ENCODE data around the gene GNB4.

The GNB4 gene

DNA sequence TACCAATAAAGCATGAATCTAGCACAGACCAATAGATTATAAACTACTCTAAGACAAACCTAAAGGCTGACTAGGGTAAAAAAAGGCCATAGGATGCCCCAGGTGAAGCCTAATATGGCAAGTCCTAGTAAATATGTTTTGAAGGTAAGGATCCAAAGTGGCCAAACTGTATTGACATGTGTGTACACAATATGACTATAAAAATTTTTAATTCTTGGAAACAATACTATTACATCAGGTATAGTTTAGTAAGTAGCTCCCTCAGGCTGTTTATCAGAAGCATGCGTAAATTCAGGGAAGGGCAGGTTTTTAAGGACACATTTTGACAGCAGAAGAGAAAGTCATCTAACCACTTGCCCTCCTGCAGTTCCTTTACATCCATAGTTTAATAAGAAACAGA is 18.8 kb downstream of the GNB4 start:
- Histone ChIP-seq H3K4me3 (ENCODE audit: low read depth, low read length) (no peak overlapping the region), H3K27ac (no peak overlapping the region), H3K4me1 (no peaks in the 10 kb centered on the region), H3K9ac (no peak overlapping the region), H3K9me3 (ENCODE audit: control insufficient read depth, low read length) (no peaks in the 10 kb centered on the region), H3K27me3 (ENCODE audit: control insufficient read depth, insufficient read depth, low read length) (no peaks in the 10 kb centered on the region), H3K4me2 (ENCODE audit: low read length) (no peak overlapping the region), H3K36me3 (ENCODE audit: control insufficient read depth, insufficient read depth, low read length) (no peaks in the 10 kb centered on the region), H2AFZ (no peak overlapping the region), H3K79me2 (no peaks in the 10 kb centered on the region)
- TF ChIP-seq, protein P1, sequence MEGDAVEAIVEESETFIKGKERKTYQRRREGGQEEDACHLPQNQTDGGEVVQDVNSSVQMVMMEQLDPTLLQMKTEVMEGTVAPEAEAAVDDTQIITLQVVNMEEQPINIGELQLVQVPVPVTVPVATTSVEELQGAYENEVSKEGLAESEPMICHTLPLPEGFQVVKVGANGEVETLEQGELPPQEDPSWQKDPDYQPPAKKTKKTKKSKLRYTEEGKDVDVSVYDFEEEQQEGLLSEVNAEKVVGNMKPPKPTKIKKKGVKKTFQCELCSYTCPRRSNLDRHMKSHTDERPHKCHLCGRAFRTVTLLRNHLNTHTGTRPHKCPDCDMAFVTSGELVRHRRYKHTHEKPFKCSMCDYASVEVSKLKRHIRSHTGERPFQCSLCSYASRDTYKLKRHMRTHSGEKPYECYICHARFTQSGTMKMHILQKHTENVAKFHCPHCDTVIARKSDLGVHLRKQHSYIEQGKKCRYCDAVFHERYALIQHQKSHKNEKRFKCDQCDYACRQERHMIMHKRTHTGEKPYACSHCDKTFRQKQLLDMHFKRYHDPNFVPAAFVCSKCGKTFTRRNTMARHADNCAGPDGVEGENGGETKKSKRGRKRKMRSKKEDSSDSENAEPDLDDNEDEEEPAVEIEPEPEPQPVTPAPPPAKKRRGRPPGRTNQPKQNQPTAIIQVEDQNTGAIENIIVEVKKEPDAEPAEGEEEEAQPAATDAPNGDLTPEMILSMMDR (IDR thresholded peaks at IDR 0.05), result no peak

DNA sequence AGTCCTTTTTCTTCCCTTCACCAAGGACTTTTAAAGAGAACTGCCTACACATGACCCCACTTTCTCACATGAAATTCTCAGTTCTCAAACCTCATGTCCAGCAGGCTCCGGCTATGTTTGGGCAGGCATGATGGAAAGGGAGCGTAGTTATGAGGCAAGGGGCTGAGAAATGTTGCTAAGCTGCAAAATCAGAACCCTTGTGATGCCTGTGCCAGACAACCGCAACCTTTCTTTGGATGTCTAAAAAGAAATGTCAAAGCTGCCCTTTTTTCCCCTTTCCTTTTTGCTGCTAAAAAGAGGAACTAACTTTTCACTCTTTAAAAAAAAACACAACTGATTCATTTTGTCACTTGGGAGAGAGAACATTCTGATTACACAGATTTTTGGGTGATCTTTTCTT is 19.2 kb downstream of the GNB4 start:
- Histone ChIP-seq H3K4me1 (no peaks in the 10 kb centered on the region), H3K4me3 (ENCODE audit: low read depth, low read length) (no peak overlapping the region), H3K4me2 (ENCODE audit: low read length) (no peak overlapping the region), H3K27ac (no peak overlapping the region), H3K9me3 (ENCODE audit: control insufficient read depth, low read length) (no peaks in the 10 kb centered on the region), H3K9ac (no peak overlapping the region), H3K27me3 (ENCODE audit: control insufficient read depth, insufficient read depth, low read length) (no peaks in the 10 kb centered on the region), H2AFZ (no peak overlapping the region), H3K79me2 (no peaks in the 10 kb centered on the region), H3K36me3 (ENCODE audit: control insufficient read depth, insufficient read depth, low read length) (no peaks in the 10 kb centered on the region)
- TF ChIP-seq, protein P1 (IDR thresholded peaks at IDR 0.05), result no peak

- no peak overlapping the region for H3K9ac ChIP-seq
Measured at GRCh38 chr3:179430277-179430870, 20.9 kb downstream of the GNB4 start.

GRCh38 chr3:179428876-179429548 is 22.3 kb downstream of the GNB4 start:
- Histone ChIP-seq H3K4me1 (no peaks in the 10 kb centered on the region), H3K27me3 (ENCODE audit: control insufficient read depth, insufficient read depth, low read length) (no peaks in the 10 kb centered on the region), H3K27ac (no peak overlapping the region), H3K36me3 (ENCODE audit: control insufficient read depth, insufficient read depth, low read length) (no peaks in the 10 kb centered on the region), H3K4me3 (ENCODE audit: low read depth, low read length) (no peak overlapping the region), H2AFZ (no peak overlapping the region), H3K9me3 (ENCODE audit: control insufficient read depth, low read length) (no peaks in the 10 kb centered on the region), H3K9ac (no peak overlapping the region), H3K79me2 (no peaks in the 10 kb centered on the region), H3K4me2 (ENCODE audit: low read length) (no peak overlapping the region)
- TF ChIP-seq, protein P1 (IDR thresholded peaks at IDR 0.05), result no peak

More at GRCh38 chr3:179430277-179430870, 20.9 kb downstream of the GNB4 start:
- Histone ChIP-seq H3K36me3 (ENCODE audit: control insufficient read depth, insufficient read depth, low read length) (no peaks in the 10 kb centered on the region), H3K4me2 (ENCODE audit: low read length) (no peak overlapping the region), H3K79me2 (no peaks in the 10 kb centered on the region), H2AFZ (no peak overlapping the region), H3K4me3 (ENCODE audit: low read depth, low read length) (no peak overlapping the region), H3K27ac (no peak overlapping the region), H3K27me3 (ENCODE audit: control insufficient read depth, insufficient read depth, low read length) (no peaks in the 10 kb centered on the region), H3K4me1 (no peaks in the 10 kb centered on the region), H3K9me3 (ENCODE audit: control insufficient read depth, low read length) (no peaks in the 10 kb centered on the region)
- TF ChIP-seq, protein P1 (IDR thresholded peaks at IDR 0.05), result no peak

DNA sequence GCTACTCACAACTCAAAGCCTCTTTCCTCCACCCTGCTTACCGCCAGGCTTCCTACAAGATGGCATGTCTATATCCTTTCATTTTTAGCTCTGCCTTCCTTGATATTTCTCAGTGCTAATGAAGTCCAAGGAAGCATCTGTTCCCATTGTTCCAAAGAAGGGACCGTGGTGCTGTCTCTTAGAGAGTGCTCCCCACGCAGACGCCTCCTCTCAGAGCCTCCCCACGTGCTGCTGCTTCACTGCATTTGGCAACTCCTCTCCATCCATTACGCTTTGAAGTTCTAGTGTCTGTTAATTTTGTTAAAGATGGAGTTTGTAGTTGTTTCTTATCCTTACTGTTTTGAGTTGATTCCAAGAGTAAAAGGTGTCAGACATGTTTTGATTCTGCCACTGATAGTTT is 26.2 kb downstream of the GNB4 start:
- Histone ChIP-seq H3K4me3 (ENCODE audit: low read depth, low read length) (no peak overlapping the region), H3K27me3 (ENCODE audit: control insufficient read depth, insufficient read depth, low read length) (no peaks in the 10 kb centered on the region), H3K4me2 (ENCODE audit: low read length) (no peak overlapping the region), H3K9me3 (ENCODE audit: control insufficient read depth, low read length) (no peaks in the 10 kb centered on the region), H3K9ac (no peak overlapping the region), H3K79me2 (no peaks in the 10 kb centered on the region), H3K4me1 (no peaks in the 10 kb centered on the region), H3K27ac (no peak overlapping the region), H3K36me3 (ENCODE audit: control insufficient read depth, insufficient read depth, low read length) (no peaks in the 10 kb centered on the region), H2AFZ (no peak overlapping the region)
- TF ChIP-seq, protein P1 (IDR thresholded peaks at IDR 0.05), result no peak
